H1 (cell line): ENCODE measurements around the gene DLG4.

Experiments used
- BRCA1 ChIP-seq: IDR thresholded peaks from 2 replicates; pipeline ENCODE4 v1.6.1; 2012; ENCODE audit warnings: low read depth, low read length, improper control_type of control experiment
- EZH2 ChIP-seq: fragments of 200-600 bp; sonication (generic); IDR thresholded peaks from 2 replicates; pipeline ENCODE4 v1.7.1; 2012; ENCODE audit warnings: low read depth, mild to moderate bottlenecking, moderate library complexity, low read length, inconsistent platforms; ENCODE audit not compliant: severe bottlenecking
- HDAC2 ChIP-seq, 2 experiments: fragments of 300-600 bp in 1 of 2; sonication (generic) in 1 of 2; IDR thresholded peaks; 2 replicates each; pipeline ENCODE4 v1.6.1; 2011 to 2012; ENCODE audit warnings: low read depth in 2 of 2, low read length in 2 of 2, mild to moderate bottlenecking in 2 of 2, moderate library complexity in 2 of 2, borderline replicate concordance in 1 of 2, inconsistent platforms in 1 of 2
- JUND ChIP-seq: IDR thresholded peaks from 2 replicates; pipeline ENCODE4 v1.6.1; 2011; ENCODE audit warnings: mild to moderate bottlenecking, improper control_type of control experiment, low read length
- MAX ChIP-seq: IDR thresholded peaks from 2 replicates; pipeline ENCODE4 v1.6.1; 2012; ENCODE audit warnings: inconsistent platforms
- NRF1 ChIP-seq: IDR thresholded peaks from 2 replicates; pipeline ENCODE4 v1.6.1; 2011; ENCODE audit warnings: mild to moderate bottlenecking, low read depth, low read length, improper control_type of control experiment
- POLR2A ChIP-seq, 2 experiments: IDR thresholded peaks; 1 replicate in 1 of 2; 2 replicates in 1 of 2; pipeline ENCODE4 v1.6.1; 2011; ENCODE audit warnings: low read depth in 2 of 2, low read length in 2 of 2, mild to moderate bottlenecking in 2 of 2; ENCODE audit errors: control extremely low read depth in 1 of 2
- POLR2AphosphoS5 ChIP-seq: IDR thresholded peaks from 2 replicates; pipeline ENCODE4 v1.6.1; 2011; ENCODE audit warnings: low read depth, low read length
- RAD21 ChIP-seq, 2 experiments: IDR thresholded peaks in 1 of 2; conservative IDR thresholded peaks in 1 of 2; 2 replicates each; pipeline ENCODE4 v1.6.1; 2011; ENCODE audit warnings: low read depth in 2 of 2, low read length in 2 of 2, improper control_type of control experiment in 1 of 2, inconsistent platforms in 1 of 2, mild to moderate bottlenecking in 1 of 2, moderate library complexity in 1 of 2
- SP1 ChIP-seq: IDR thresholded peaks from 2 replicates; pipeline ENCODE4 v1.6.1; 2011; ENCODE audit warnings: low read depth, low read length
- TF ChIP-seq, protein P1 (sequence below), 3 experiments: IDR thresholded peaks; 1 replicate in 2 of 3; 2 replicates in 1 of 3; pipeline versions ENCODE4 v1.5.1 to v1.6.1; 2011; ENCODE audit warnings: low read length in 3 of 3, mild to moderate bottlenecking in 3 of 3, inconsistent platforms in 2 of 3, low read depth in 1 of 3, moderate library complexity in 1 of 3; ENCODE audit not compliant: insufficient read depth in 1 of 3; ENCODE audit errors: control extremely low read depth in 1 of 3
- TF ChIP-seq, protein P2 (sequence below): IDR thresholded peaks from 2 replicates; pipeline ENCODE4 v1.6.1; 2012; ENCODE audit warnings: low read length, inconsistent platforms
- TF ChIP-seq, protein P3 (sequence below): IDR thresholded peaks from 2 replicates; pipeline ENCODE4 v1.6.1; 2011; ENCODE audit warnings: low read length, improper control_type of control experiment

DNA sequence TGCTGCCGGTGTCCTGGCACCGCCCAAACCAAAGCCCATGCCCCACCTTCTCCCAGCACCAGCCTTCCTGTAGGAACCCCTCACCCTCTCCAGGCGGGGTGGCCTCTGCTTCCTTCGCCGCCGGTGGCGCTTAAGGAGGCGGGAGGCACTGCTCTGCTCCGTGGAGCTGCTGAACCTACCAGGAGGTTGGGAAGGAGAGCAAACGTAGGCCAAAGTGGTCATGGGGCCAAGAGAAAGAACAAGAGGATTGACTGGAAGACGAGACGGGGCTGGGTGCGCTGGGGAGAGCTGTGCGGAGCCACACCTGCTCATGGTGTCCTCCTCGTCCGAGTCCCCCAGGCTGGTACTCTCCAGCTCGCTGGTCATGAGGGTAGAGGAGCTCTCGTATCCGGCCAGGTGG, 9.9 kb upstream of the DLG4 start:
- TF ChIP-seq HDAC2 (IDR thresholded peaks at IDR 0.05; ENCODE audit: borderline replicate concordance in 1 of 2, low read depth in 2 of 2, low read length in 2 of 2) (no peak), EZH2 (no peak), SP1 (no peak), MAX (no peak), JUND (no peak), RAD21 (IDR thresholded peaks at IDR 0.05 in 1 of 2, conservative IDR thresholded peaks at IDR 0.05 in 1 of 2; ENCODE audit: low read depth in 2 of 2, low read length in 2 of 2) (no peak), BRCA1 (no peak), POLR2AphosphoS5 (no peak), POLR2A (IDR thresholded peaks at IDR 0.05; ENCODE audit: control extremely low read depth in 1 of 2, low read depth in 2 of 2, low read length in 2 of 2) (no peak), NRF1 (no peak)
- TF ChIP-seq, protein P1, sequence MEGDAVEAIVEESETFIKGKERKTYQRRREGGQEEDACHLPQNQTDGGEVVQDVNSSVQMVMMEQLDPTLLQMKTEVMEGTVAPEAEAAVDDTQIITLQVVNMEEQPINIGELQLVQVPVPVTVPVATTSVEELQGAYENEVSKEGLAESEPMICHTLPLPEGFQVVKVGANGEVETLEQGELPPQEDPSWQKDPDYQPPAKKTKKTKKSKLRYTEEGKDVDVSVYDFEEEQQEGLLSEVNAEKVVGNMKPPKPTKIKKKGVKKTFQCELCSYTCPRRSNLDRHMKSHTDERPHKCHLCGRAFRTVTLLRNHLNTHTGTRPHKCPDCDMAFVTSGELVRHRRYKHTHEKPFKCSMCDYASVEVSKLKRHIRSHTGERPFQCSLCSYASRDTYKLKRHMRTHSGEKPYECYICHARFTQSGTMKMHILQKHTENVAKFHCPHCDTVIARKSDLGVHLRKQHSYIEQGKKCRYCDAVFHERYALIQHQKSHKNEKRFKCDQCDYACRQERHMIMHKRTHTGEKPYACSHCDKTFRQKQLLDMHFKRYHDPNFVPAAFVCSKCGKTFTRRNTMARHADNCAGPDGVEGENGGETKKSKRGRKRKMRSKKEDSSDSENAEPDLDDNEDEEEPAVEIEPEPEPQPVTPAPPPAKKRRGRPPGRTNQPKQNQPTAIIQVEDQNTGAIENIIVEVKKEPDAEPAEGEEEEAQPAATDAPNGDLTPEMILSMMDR (IDR thresholded peaks at IDR 0.05; ENCODE audit: control extremely low read depth in 1 of 3, insufficient read depth in 1 of 3, low read depth in 1 of 3, low read length in 3 of 3), result no peak
- TF ChIP-seq, protein P2, sequence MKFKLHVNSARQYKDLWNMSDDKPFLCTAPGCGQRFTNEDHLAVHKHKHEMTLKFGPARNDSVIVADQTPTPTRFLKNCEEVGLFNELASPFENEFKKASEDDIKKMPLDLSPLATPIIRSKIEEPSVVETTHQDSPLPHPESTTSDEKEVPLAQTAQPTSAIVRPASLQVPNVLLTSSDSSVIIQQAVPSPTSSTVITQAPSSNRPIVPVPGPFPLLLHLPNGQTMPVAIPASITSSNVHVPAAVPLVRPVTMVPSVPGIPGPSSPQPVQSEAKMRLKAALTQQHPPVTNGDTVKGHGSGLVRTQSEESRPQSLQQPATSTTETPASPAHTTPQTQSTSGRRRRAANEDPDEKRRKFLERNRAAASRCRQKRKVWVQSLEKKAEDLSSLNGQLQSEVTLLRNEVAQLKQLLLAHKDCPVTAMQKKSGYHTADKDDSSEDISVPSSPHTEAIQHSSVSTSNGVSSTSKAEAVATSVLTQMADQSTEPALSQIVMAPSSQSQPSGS, result no peak
- TF ChIP-seq, protein P3, sequence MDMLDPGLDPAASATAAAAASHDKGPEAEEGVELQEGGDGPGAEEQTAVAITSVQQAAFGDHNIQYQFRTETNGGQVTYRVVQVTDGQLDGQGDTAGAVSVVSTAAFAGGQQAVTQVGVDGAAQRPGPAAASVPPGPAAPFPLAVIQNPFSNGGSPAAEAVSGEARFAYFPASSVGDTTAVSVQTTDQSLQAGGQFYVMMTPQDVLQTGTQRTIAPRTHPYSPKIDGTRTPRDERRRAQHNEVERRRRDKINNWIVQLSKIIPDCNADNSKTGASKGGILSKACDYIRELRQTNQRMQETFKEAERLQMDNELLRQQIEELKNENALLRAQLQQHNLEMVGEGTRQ, result no peak
